Mesendoderm (in vitro differentiated cells): ENCODE measurements around the gene COG4. TPM values are rescaled to one million over a fixed set of nuclear protein-coding genes. Genes with fewer than 3 reads are reported as not detected.
A peak's percentile ranks its signal among the peaks of the same experiment; 100 is the strongest.

ENCODE experiments used
- small RNA-seq: library from polyadenylated mRNA; stranded (forward); fragments of <200 nt; extraction: miRNeasy Mini kit (QIAGEN cat#:217004); gene quantifications from one replicate; pipeline ENCODE3, GENCODE V24; 2013; ENCODE audit not compliant: insufficient read depth

COG4 gene

Small RNA genes lying within 50 kb of the gene (small RNA-seq; reads per million reads assigned to genes)
- gene RNU6-23P (7.2 reads per million, percentile 80 among the genes with 10 or more reads in this experiment), gene RPS27P26 (not detected), gene SNORD111 (70.6 reads per million, percentile 95 among the genes with 10 or more reads in this experiment), gene SNORD111B (339 reads per million, percentile 98 among the genes with 10 or more reads in this experiment)
